DND-41 (cell line): ENCODE results near the gene RALY.

Experiments used
- ATAC-seq: fragments of 200-7000 bp; cut with Tn5 transposase; 3 replicates; pipeline ENCODE4 v1.9.1; 2021; ENCODE audit warnings: low read depth; ENCODE audit not compliant: insufficient read depth
- DNase-seq: peaks from one replicate; pipeline ENCODE4 v3.0.0-alpha.2; 2020
- H2AFZ ChIP-seq: 2 replicates; pipeline ENCODE4 v1.6.0; 2012; ENCODE audit warnings: low read depth, low read length
- H3K27ac ChIP-seq: 2 replicates; pipeline ENCODE4 v1.5.1; 2012; ENCODE audit warnings: low read length, inconsistent platforms
- H3K27me3 ChIP-seq: fragments of 200-600 bp; sonication (generic); 2 replicates; pipeline ENCODE4 v1.6.0; 2012; ENCODE audit warnings: low read length, mild to moderate bottlenecking, inconsistent platforms; ENCODE audit not compliant: insufficient read depth, poor library complexity
- H3K36me3 ChIP-seq: 2 replicates; pipeline ENCODE4 v1.5.1; 2012; ENCODE audit warnings: low read length, inconsistent platforms; ENCODE audit not compliant: insufficient read depth
- H3K4me1 ChIP-seq: 2 replicates; pipeline ENCODE4 v1.5.1; 2012; ENCODE audit warnings: mild to moderate bottlenecking, low read length; ENCODE audit not compliant: insufficient read depth
- H3K4me2 ChIP-seq: 2 replicates; pipeline ENCODE4 v1.6.0; 2012; ENCODE audit warnings: mild to moderate bottlenecking, moderate library complexity, low read length, inconsistent platforms; ENCODE audit not compliant: insufficient read depth
- H3K4me3 ChIP-seq, 2 experiments: fragments of 200-600 bp in 1 of 2; shearing (Covaris generic) in 1 of 2; 2 replicates each; pipeline ENCODE4 v1.5.1; 2012 to 2016; ENCODE audit warnings: inconsistent platforms in 2 of 2, low read length in 2 of 2, mild to moderate bottlenecking in 2 of 2, low read depth in 1 of 2, moderate library complexity in 1 of 2
- H3K79me2 ChIP-seq: 2 replicates; pipeline ENCODE4 v1.6.0; 2012; ENCODE audit warnings: low read length, inconsistent platforms; ENCODE audit not compliant: insufficient read depth
- H3K9ac ChIP-seq: 2 replicates; pipeline ENCODE4 v1.6.0; 2012; ENCODE audit warnings: low read depth, mild to moderate bottlenecking, inconsistent platforms, low read length, moderate library complexity
- H3K9me3 ChIP-seq: 2 replicates; pipeline ENCODE4 v1.5.1; 2012; ENCODE audit warnings: low read length, moderate library complexity, mild to moderate bottlenecking, inconsistent platforms; ENCODE audit not compliant: insufficient read depth, severe bottlenecking
- H4K20me1 ChIP-seq: 2 replicates; pipeline ENCODE4 v1.6.0; 2012; ENCODE audit warnings: low read length; ENCODE audit not compliant: insufficient read depth
- EZH2 ChIP-seq: IDR thresholded peaks from 3 replicates; pipeline ENCODE4 v1.6.1; 2012; ENCODE audit warnings: borderline replicate concordance, low read depth, mild to moderate bottlenecking, moderate library complexity, low read length, inconsistent platforms; ENCODE audit not compliant: severe bottlenecking
- TF ChIP-seq, protein P1 (sequence below): IDR thresholded peaks from 2 replicates; pipeline ENCODE4 v1.5.1; 2012; ENCODE audit warnings: borderline replicate concordance, low read length, moderate library complexity, mild to moderate bottlenecking; ENCODE audit not compliant: poor library complexity, severe bottlenecking; ENCODE audit errors: extremely low read depth

The RALY gene

DNA sequence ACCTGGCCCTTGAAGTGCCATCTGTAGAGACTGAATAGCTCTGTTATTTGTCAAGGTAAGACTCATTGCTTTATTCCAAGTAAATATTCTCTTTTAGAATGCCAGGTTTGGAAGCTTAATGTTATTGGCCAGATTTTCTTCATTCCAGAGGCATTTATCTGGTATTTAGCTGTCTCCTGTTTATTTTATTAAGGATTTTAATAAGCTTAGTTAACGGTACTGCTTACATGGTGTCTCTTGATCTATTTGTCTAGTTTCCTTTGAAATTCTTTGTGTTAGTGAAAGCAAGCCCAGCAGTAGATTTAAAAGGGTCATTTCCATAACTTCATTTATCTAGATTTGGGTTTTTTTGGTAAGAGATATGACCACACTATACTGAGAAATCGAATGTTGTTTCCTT is 7.7 kb downstream of the RALY start:
- Histone ChIP-seq H2AFZ (no peak overlapping the region), H3K27ac (no peak overlapping the region), H3K36me3 (peaks cover 21% of the 10 kb centered on the region), H3K4me1 (peaks cover 28% of the 10 kb centered on the region), H3K9ac (no peak overlapping the region), H3K9me3 (no peaks in the 10 kb centered on the region), H3K27me3 (no peaks in the 10 kb centered on the region), H3K79me2 (peaks cover 98% of the 10 kb centered on the region), H3K4me2 (no peak overlapping the region), H4K20me1 (peaks cover 93% of the 10 kb centered on the region), H3K4me3 (no peak overlapping the region)
- TF ChIP-seq, protein P1, sequence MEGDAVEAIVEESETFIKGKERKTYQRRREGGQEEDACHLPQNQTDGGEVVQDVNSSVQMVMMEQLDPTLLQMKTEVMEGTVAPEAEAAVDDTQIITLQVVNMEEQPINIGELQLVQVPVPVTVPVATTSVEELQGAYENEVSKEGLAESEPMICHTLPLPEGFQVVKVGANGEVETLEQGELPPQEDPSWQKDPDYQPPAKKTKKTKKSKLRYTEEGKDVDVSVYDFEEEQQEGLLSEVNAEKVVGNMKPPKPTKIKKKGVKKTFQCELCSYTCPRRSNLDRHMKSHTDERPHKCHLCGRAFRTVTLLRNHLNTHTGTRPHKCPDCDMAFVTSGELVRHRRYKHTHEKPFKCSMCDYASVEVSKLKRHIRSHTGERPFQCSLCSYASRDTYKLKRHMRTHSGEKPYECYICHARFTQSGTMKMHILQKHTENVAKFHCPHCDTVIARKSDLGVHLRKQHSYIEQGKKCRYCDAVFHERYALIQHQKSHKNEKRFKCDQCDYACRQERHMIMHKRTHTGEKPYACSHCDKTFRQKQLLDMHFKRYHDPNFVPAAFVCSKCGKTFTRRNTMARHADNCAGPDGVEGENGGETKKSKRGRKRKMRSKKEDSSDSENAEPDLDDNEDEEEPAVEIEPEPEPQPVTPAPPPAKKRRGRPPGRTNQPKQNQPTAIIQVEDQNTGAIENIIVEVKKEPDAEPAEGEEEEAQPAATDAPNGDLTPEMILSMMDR, result no peak
- no peak for TF ChIP-seq EZH2
- ATAC-seq (no peak), DNase-seq (no peak)

DNA sequence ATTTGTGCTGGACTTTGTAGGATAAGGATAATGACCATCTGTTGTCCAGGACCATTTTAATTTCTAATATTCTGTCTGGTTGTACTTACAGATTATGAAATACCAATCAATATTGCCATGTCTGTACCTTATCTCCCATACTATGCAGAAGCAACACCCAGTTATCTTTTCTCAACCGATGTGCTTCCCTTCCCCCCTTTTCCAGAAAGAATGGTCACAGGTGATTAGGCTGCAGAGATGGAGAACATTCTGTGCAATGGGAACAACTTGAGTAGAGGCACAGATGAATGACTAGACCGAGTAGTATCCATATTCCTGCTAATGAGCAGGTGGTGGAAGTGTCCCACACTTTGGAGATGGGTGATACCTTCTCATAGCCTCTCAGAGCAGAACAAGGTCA is 10.5 kb downstream of the RALY start:
- H3K4me1 ChIP-seq, result peaks cover 24% of the 10 kb centered on the region
- no peaks in the 10 kb centered on the region for H3K27me3 ChIP-seq
- H3K4me2 ChIP-seq, result no peak overlapping the region
- H3K36me3 ChIP-seq, result peaks cover 21% of the 10 kb centered on the region
- no peak overlapping the region for H3K4me3 ChIP-seq
- no peak overlapping the region for H2AFZ ChIP-seq
- H3K9ac ChIP-seq, result no peak overlapping the region
- ATAC-seq, result no peak
- TF ChIP-seq, protein P1, result no peak
- TF ChIP-seq EZH2, result no peak
- DNase-seq, result no peak
- no peaks in the 10 kb centered on the region for H3K9me3 ChIP-seq
- no peak overlapping the region for H3K27ac ChIP-seq
- peaks cover 90% of the 10 kb centered on the region for H4K20me1 ChIP-seq
- peaks cover 97% of the 10 kb centered on the region for H3K79me2 ChIP-seq

DNA sequence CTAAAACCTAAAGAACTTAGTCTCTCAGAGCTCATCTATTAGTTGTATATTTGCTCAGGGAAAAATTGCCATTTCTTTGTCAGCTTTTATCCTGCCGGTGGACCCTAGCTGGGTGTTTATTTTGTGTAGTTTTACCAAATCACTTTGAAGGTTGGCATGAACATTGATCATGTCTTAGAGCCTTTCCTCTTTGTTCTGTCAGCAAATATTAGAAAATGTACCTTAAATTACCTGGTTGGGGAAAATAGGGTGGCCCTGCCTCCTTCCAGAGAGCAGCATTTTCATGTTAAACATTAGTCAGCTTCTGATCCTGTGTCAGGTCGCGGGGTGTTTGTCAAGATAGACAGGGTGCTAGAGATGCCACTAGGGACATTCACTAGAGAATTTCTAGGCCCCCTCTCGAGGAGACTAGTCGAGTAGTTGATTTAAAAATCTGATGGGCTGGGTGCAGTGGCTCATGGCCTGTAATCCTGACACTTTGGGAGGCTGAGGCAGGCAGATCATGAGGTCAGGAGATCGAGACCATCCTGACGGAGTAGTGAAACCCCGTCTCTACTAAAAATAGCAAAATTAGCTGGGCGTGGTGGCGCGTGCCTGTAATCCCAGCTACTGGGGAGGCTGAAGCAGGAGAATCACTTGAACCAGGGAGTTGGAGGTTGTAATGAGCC is 11.2 kb downstream of the RALY start:
- Histone ChIP-seq H3K9ac (no peak overlapping the region), H3K4me3 (no peak overlapping the region), H4K20me1 (peaks cover 90% of the 10 kb centered on the region), H3K4me2 (no peak overlapping the region), H3K27ac (no peak overlapping the region), H2AFZ (no peak overlapping the region), H3K27me3 (no peaks in the 10 kb centered on the region), H3K9me3 (no peaks in the 10 kb centered on the region), H3K36me3 (peaks cover 21% of the 10 kb centered on the region), H3K4me1 (peaks cover 28% of the 10 kb centered on the region), H3K79me2 (peaks cover 97% of the 10 kb centered on the region)
- ATAC-seq, result no peak
- TF ChIP-seq, protein P1, result no peak
- no peak for TF ChIP-seq EZH2
- no peak for DNase-seq
